Occipital lobe (tissue), 2 donors: ENCODE measurements around the gene PHTF1. TPM values are rescaled to one million over a fixed set of nuclear protein-coding genes. Genes with fewer than 3 reads are reported as not detected.

ENCODE experiments used
- DNase-seq: peaks from one replicate; lab custom pipeline; 2025; lab: John Stamatoyannopoulos, UW
- total RNA-seq: library from RNA; depleted of rRNA; stranded (reverse); fragments of >200 nt; gene quantifications from one replicate; pipeline ENCODE4 v1.2.3, GENCODE V29; 2014

Gene PHTF1
- 39.6 TPM for total RNA-seq

DNA sequence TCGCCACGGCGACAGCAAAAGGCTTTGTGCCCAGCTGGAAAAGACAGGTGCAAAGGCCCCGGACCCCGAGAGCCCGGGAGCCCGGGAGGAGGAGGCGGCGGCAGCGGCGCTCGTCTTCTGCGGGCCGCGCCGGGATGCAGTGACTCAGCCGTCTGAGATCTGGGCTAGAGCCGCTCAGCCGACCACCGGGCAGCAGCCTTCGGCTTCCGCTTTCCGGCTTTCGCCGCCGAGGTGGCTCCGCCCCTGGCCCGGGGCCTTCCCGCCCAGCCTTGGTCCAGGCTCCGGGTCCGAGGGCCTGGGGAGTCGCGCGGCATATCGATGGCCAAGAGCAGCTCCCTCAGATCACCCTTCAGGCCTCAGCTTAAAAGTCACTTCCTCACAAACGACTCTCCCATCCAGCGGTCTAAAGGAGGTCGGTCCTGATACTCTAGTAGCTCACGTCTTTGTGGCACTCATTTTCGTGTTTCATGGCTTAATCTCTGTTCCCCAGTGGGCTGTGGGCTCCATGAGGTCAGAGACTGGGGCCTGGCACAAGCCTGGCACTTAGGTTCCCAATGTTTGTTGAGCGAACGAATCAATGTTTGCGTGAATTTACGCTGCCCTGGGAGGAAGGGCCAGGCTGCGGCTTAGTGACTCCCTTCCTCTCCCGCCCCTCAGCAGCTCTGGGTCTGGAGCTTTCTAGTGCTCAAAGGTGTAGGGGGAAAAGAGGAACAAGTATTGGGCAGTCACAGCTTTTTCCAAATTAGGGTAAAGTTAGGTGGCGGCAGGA is at the start of gene PHTF1:
Gene PHTF1, minus strand, starts transcription at position 154 of the 769 bp plus-strand sequence. CDS start 783 bp downstream, outside the sequence.
- DNase-seq: peak; percentile 50

GRCh38 chr1:113808450-113809195 is 49.3 kb upstream of the PHTF1 start:
- no peak for DNase-seq

DNA sequence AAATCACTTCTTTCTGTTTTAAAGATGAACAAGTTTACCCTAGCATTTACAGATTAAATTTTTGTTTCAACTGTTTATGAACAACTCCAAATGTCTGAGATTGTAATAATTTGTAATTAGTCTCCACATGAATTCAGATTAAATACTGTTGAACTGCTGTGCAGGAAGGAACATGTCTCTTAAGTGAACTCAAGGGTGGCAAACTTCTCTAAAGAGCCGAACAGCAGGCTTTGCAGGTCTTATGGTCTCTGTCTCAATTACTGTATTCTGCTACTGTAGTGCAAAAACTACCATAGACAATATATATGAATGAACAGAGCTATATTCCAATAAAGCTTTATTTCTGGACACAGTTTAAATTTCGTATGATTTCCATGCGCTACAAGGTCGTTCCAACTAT is 46.4 kb upstream of the PHTF1 start:
- no peak for DNase-seq

GRCh38 chr1:113805256-113805531 is 45.9 kb upstream of the PHTF1 start:
- DNase-seq: no peak

GRCh38 chr1:113804421-113805255 is 45.4 kb upstream of the PHTF1 start:
- no peak for DNase-seq

- no peak for DNase-seq
These were observed 43.2 kb upstream of the PHTF1 start for GRCh38 chr1:113802367-113803007.

- no peak for DNase-seq
These were observed 41.2 kb upstream of the PHTF1 start for GRCh38 chr1:113800487-113800886.

GRCh38 chr1:113797472-113797871 is 38.2 kb upstream of the PHTF1 start:
- no peak for DNase-seq

DNA sequence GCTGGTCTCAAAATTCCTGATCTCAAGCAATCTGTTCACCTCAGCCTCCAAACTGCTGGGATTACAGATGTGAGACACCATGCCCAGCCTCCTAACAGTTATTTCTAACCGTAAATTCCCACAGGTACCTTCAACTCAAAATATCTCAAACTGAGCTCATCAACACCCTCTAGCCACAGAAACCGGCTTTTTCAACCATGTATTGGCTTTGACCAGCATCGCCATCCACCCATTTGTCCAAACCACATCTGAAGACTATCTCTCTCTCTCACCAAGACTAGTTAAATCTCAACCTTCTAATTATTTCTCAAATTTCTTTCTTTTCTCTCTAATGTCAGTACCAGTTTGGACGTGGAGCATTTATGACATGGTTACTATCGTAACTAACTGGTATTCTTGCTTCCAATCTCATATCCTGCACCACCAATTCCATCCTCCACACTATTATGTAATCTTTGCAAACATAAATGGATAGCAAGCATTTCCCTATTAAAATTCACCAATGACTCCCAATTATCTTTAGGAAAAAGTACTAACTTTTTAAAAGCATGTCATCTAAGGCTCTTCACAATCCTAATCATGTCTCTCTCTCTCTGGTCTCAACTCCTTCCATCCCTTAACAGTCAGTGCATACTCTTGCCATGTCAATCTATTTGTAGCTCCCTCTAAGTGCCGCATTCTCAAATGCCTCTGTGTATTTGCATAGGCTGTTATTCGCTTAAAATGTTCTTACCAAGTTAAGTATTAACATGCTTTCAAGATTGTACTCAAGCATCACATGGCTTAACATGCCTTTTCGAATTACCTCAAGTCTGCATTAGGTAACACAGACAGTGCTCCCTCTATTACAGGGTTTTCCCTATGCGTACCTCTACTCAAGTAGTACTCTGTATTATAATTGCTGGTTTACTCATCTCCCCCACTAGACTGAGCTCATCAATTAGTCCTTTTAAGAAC is 34.9 kb upstream of the PHTF1 start:
- no peak for DNase-seq

DNA sequence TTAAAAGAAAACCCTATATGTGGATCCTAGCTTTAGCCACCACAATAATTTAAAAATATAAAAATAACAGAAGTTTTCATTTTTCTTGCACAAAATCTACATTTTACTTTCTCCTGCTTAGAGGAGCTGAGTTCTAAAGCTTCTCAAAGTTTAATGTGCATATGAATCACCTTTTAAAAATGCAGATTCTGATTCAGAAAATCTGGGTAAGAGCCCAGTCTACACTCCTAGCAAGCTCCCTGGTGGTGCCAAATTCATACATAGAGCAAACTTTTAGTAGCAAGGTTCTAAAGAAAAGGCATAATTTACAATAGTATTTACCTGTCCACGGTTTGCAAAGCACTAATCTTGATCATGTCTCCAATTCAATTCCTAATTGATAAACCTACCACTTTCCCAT is 33.7 kb upstream of the PHTF1 start:
- DNase-seq: no peak

- DNase-seq: no peak
These were observed 33.2 kb upstream of the PHTF1 start for GRCh38 chr1:113792471-113792870.

- DNase-seq: no peak
These were observed 29.5 kb upstream of the PHTF1 start for GRCh38 chr1:113788802-113789201.

GRCh38 chr1:113787663-113788062 is 28.4 kb upstream of the PHTF1 start:
- no peak for DNase-seq

DNA sequence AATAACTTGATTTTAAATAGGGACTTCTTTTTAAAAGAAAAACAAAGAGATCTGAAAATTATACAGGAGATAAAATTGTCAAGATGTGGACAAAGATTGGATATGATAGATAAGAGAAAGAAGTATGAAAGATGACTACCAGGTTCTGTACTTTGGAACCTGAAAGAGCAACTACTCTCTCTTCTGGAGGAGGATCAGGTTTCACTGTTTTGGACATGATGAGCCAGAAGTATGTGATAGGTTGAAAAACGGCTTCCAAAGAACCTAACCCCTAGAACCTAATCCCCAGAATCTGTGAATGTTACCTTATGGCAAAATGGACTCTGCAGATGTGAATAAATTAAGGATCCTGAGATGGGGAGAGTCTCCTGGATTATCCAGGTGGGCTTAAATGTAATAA is 26.8 kb upstream of the PHTF1 start:
- no peak for DNase-seq

GRCh38 chr1:113784104-113784779 is 25.0 kb upstream of the PHTF1 start:
- no peak for DNase-seq

DNA sequence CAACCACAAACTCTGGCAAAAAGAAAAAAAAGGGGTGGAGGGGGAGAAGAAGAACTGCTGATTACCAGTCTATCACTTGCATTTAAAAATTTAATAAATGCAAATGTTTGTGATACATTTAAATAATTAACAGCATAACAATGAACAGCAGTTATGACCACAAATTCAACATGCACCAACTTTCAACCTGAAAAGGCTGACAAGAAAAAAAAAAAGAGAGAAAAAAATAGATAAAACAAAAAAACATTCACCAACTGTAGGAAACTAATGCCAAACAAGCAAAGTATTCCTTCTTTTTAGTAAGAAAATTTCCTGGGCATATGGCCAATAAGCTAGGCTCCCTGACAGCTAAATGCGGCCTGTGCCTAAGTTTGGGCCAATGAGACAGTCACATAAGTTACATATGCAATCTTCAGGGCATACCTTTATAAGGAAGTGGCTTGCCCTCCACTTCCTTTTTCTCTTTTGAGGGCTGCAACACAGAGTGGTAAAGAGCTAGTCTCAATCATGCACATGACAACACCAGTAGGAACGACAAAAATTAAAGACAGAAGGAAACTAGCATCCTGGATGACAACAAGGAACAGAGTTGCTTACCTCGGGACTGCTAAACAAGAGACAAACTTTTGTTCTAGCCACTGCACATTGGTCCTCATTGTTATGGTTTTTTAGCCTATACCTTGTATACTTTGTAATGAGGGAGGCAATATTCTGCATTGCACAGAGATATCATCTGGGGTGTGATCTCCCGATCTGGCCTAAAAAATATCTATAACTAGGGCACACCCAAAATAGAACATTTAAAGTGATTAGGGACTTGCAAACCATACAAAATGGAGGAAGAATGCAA is 24.2 kb upstream of the PHTF1 start:
- DNase-seq: no peak

GRCh38 chr1:113782406-113782805 is 23.1 kb upstream of the PHTF1 start:
- no peak for DNase-seq

DNA sequence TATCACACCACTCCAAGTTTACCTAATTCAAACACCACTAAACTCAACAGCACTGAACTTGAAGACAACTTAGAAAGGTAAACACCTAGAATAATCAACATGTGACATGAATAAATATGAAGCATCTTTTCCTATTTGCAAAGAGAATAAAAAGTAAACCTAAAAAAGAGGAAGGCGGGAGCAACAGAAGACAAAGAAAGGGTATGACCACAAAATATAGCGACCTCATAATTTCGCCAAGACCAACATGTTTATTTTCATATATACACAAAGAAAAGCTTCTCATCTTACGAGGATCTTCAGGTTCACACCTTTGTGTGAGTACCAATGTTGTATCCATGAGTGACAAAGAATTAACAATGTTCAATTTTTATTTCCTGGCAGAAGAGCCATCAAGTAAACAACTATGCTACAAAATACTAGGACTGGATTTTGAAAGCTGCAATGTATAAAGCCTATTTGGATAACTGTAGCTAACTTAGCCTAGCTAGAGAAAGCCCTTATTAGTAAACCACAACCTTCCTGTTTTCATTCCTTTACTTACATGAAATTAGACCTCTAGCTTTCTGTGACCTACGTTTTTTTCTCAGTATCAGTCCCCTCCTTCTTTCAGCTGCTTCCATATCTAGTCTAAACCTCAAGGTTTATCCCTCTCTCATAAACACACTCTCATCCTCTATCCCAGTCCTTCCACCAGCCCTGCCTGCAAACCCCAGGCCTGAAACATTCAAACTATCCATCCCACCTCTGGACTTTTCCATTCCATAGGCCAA is 21.3 kb upstream of the PHTF1 start:
- DNase-seq: no peak
